Heart left ventricle (tissue), 13 donors: Measurements from ENCODE around the gene SH3RF2.

Experiments used
- POLR2A ChIP-seq, 2 donors: fragments of 450-650 bp; IDR thresholded peaks; one replicate each; pipeline ENCODE4 v1.6.1; 2017; ENCODE audit warnings: antibody characterized with exemption in 2 of 2, mild to moderate bottlenecking in 2 of 2, moderate library complexity in 2 of 2
- TF ChIP-seq, protein P1 (sequence below), 12 donors: fragments of 200-600 bp; sonication (generic) in 4 of 12; IDR thresholded peaks; one replicate each; pipeline versions ENCODE4 v1.5.0 to v1.8.0; 2018 to 2022; ENCODE audit warnings: antibody characterized with exemption in 12 of 12, mild to moderate bottlenecking in 5 of 12
- donor health status: ischemic (EF 13 %, LVEDD 7.1; RV severe dilation, severe dysfunction).
- donor health status: DM: no; HTN: yes; CAD: no.
- donor health status: DM: no; HTN: no; CAD: no.
- donor health status: ischemic (EF 25% LVEDD 6.9; RV normal size, moderate dysfunction).
- donor health status: ischemic (EF 25% LVEDD 5.7; RV mildly dilated, moderate dysfunction).
- donor health status: ischemic (EF 35%, LVEDD 5.7; RV mildly dilated, moderate dysfunction).
- donor health status: nonischemic (EF 11% LVEDD 7.7; RV severe dilation, severe dysfunction).
- donor health status: DM: yes; HTN: yes; CAD: no.
- donor health status: PGD.
- donor health status: ischemic (EF 29% LVEDD 5.4; RV normal size, mild dysfunction).
- donor health status: nonischemic (EF 23%, LVEDD 6.1; RV moderate dilation, normal function).

DNA sequence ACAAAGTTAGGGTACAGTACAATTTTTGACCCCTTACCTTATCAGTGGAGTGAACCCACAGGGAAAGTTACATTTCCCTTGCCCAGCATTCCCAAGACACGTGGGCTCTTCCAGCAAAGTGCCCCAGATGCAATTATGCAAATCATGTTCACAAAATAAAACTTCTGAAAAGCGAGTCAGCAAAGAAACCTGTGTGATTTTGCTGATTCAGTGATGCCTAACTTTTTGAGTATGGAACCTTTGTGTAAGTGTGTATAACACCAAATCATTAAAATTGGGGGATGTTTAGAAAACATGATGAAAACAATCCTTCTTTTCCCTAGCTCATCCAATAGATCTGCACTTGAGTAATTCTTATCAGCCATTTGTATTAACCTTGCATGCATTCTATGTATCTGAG, 52.6 kb downstream of the SH3RF2 start:
- TF ChIP-seq, protein P1, sequence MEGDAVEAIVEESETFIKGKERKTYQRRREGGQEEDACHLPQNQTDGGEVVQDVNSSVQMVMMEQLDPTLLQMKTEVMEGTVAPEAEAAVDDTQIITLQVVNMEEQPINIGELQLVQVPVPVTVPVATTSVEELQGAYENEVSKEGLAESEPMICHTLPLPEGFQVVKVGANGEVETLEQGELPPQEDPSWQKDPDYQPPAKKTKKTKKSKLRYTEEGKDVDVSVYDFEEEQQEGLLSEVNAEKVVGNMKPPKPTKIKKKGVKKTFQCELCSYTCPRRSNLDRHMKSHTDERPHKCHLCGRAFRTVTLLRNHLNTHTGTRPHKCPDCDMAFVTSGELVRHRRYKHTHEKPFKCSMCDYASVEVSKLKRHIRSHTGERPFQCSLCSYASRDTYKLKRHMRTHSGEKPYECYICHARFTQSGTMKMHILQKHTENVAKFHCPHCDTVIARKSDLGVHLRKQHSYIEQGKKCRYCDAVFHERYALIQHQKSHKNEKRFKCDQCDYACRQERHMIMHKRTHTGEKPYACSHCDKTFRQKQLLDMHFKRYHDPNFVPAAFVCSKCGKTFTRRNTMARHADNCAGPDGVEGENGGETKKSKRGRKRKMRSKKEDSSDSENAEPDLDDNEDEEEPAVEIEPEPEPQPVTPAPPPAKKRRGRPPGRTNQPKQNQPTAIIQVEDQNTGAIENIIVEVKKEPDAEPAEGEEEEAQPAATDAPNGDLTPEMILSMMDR (IDR thresholded peaks at IDR 0.05) = no peak
- TF ChIP-seq POLR2A (IDR thresholded peaks at IDR 0.05) = no peak
